Left lung (tissue), 10 donors: ENCODE data around the gene GRIK1. TPM values are rescaled to one million over a fixed set of nuclear protein-coding genes. Genes with fewer than 3 reads are reported as not detected.

Experiments used
- ATAC-seq: fragments of 200-7000 bp; cut with Tn5 transposase; one replicate; pipeline ENCODE4 v1.9.1; 2020; ENCODE audit warnings: moderate library complexity
- DNase-seq, 4 donors: peaks; one replicate each; pipeline ENCODE4 v3.0.0-alpha.2; 2013 to 2020
- H3K27ac ChIP-seq, 2 donors: fragments of 200-600 bp; sonication (generic) in 1 of 2; one replicate each; pipeline versions ENCODE4 v1.5.0 to v1.8.0; 2020 to 2021
- H3K27me3 ChIP-seq, 2 donors: fragments of 200-600 bp; sonication (generic) in 1 of 2; one replicate each; pipeline versions ENCODE4 v1.5.0 to v1.8.0; 2020 to 2021
- H3K36me3 ChIP-seq, 2 donors: fragments of 200-600 bp; sonication (generic) in 1 of 2; one replicate each; pipeline versions ENCODE4 v1.5.0 to v1.8.0; 2020 to 2021
- H3K4me1 ChIP-seq, 2 donors: fragments of 200-600 bp; one replicate each; pipeline ENCODE4 v1.8.0; 2021
- H3K4me3 ChIP-seq, 2 donors: fragments of 200-600 bp; sonication (generic) in 1 of 2; one replicate each; pipeline versions ENCODE4 v1.5.0 to v1.8.0; 2020 to 2021; ENCODE audit warnings: mild to moderate bottlenecking in 1 of 2
- H3K9me3 ChIP-seq, 2 donors: fragments of 200-600 bp; sonication (generic) in 1 of 2; one replicate each; pipeline versions ENCODE4 v1.5.0 to v1.8.0; 2020 to 2021
- CTCF ChIP-seq, 2 donors: fragments of 200-600 bp; sonication (generic) in 1 of 2; IDR thresholded peaks; one replicate each; pipeline versions ENCODE4 v1.5.0 to v1.8.0; 2021; ENCODE audit warnings: antibody characterized with exemption in 2 of 2
- intact Hi-C, 2 donors: fragments of 100-400 bp; cut with DNase I; formaldehyde crosslinking; loops; one replicate each; pipeline versions ENCODE4 v1.11.2 to v1.14.2; 2022
- polyA plus RNA-seq, 6 donors: library from polyadenylated mRNA; unstranded; fragments of 120-200 nt; gene quantifications; one replicate each; pipeline ENCODE4 v1.2.1, GENCODE V29; 2013; ENCODE audit not compliant: insufficient read length in 6 of 6
- total RNA-seq, 2 donors: library from RNA; stranded (reverse); fragmentation: NEBNext Ultra II Directional; extraction: Animal tissue kit (Norgen Biotek cat#: 25700); gene quantifications; one replicate each; pipeline ENCODE4 v1.2.1, GENCODE V29; 2021
- donor health status: DM: no; HTN: yes; CAD: no.
- donor health status: DM: no; HTN: no; CAD: no.

The GRIK1 gene
- total and polyA plus RNA-seq, 8 donors: 0.38 to 1.5 (median 0.62) TPM; not detected in 2

- Histone ChIP-seq H3K9me3 (no peaks in the 10 kb centered on the region), H3K27ac (no peak overlapping the region), H3K36me3 (no peaks in the 10 kb centered on the region), H3K4me1 (peaks cover 0 to 13% of the 10 kb centered on the region in 2 donors), H3K4me3 (no peak overlapping the region), H3K27me3 (no peaks in the 10 kb centered on the region)
- intact Hi-C loops: no loop called here
- no peak for DNase-seq
- no peak for TF ChIP-seq CTCF (IDR thresholded peaks at IDR 0.05)
- no peak for ATAC-seq
Measured at GRCh38 chr21:29641001-29641634, 298.7 kb downstream of the GRIK1 start.

GRCh38 chr21:29640080-29640508 lies 299.7 kb downstream of the GRIK1 start:
- no peaks in the 10 kb centered on the region for H3K27me3 ChIP-seq
- H3K4me1 ChIP-seq: peaks cover 0 to 13% of the 10 kb centered on the region in 2 donors
- peak overlapping the region in 1 of 2 donors; percentile 78 for H3K27ac ChIP-seq
- TF ChIP-seq CTCF (IDR thresholded peaks at IDR 0.05): no peak
- H3K36me3 ChIP-seq: no peaks in the 10 kb centered on the region
- ATAC-seq (no peak), DNase-seq (no peak)
- no peaks in the 10 kb centered on the region for H3K9me3 ChIP-seq
- intact Hi-C loops: no loop called here
- H3K4me3 ChIP-seq: no peak overlapping the region

GRCh38 chr21:29639366-29640079 lies 300.3 kb downstream of the GRIK1 start:
- ATAC-seq: no peak
- no peaks in the 10 kb centered on the region for H3K27me3 ChIP-seq
- DNase-seq: no peak
- no peaks in the 10 kb centered on the region for H3K9me3 ChIP-seq
- H3K4me3 ChIP-seq: no peak overlapping the region
- peaks cover 0 to 13% of the 10 kb centered on the region in 2 donors for H3K4me1 ChIP-seq
- intact Hi-C loops: no loop called here
- H3K36me3 ChIP-seq: no peaks in the 10 kb centered on the region
- no peak for TF ChIP-seq CTCF (IDR thresholded peaks at IDR 0.05)
- H3K27ac ChIP-seq: peak overlapping the region in 1 of 2 donors; percentile 78

- no peak for TF ChIP-seq CTCF (IDR thresholded peaks at IDR 0.05)
Measured at GRCh38 chr21:29638761-29639327, 301.0 kb downstream of the GRIK1 start.

GRCh38 chr21:29638138-29638537 lies 301.7 kb downstream of the GRIK1 start:
- Histone ChIP-seq H3K4me3 (no peak overlapping the region), H3K36me3 (no peaks in the 10 kb centered on the region), H3K27me3 (no peaks in the 10 kb centered on the region), H3K4me1 (peaks cover 0 to 13% of the 10 kb centered on the region in 2 donors), H3K9me3 (no peaks in the 10 kb centered on the region), H3K27ac (peak overlapping the region in 1 of 2 donors; percentile 78)
- TF ChIP-seq CTCF (IDR thresholded peaks at IDR 0.05): no peak
- intact Hi-C loops: no loop called here
- DNase-seq (no peak), ATAC-seq (no peak)

More at GRCh38 chr21:29638761-29639327, 301.0 kb downstream of the GRIK1 start:
- DNase-seq (no peak), ATAC-seq (no peak)
- Histone ChIP-seq H3K9me3 (no peaks in the 10 kb centered on the region), H3K27me3 (no peaks in the 10 kb centered on the region), H3K4me3 (no peak overlapping the region), H3K4me1 (peaks cover 0 to 13% of the 10 kb centered on the region in 2 donors), H3K36me3 (no peaks in the 10 kb centered on the region), H3K27ac (peak overlapping the region in 1 of 2 donors; percentile 78)
- intact Hi-C loops: no loop called here
